COLO829 (cell line): ENCODE data around the gene KRT33B.
"Not testable (repeated sequence)": the region's sequence is repeated elsewhere in the genome, so short reads cannot be mapped to it uniquely, and the experiment has no call there.

ENCODE experiments used
- DNase-seq: peaks from one replicate; pipeline ENCODE4 v3.0.0; 2012; ENCODE audit warnings: low spot score

KRT33B gene

GRCh38 chr17:41346421-41346820, 23.2 kb downstream of the KRT33B start:
- not testable (repeated sequence) for DNase-seq

GRCh38 chr17:41345992-41346391, 23.6 kb downstream of the KRT33B start:
- peak; percentile 28 for DNase-seq

GRCh38 chr17:41343029-41343428, 26.6 kb downstream of the KRT33B start:
- no peak for DNase-seq

DNA sequence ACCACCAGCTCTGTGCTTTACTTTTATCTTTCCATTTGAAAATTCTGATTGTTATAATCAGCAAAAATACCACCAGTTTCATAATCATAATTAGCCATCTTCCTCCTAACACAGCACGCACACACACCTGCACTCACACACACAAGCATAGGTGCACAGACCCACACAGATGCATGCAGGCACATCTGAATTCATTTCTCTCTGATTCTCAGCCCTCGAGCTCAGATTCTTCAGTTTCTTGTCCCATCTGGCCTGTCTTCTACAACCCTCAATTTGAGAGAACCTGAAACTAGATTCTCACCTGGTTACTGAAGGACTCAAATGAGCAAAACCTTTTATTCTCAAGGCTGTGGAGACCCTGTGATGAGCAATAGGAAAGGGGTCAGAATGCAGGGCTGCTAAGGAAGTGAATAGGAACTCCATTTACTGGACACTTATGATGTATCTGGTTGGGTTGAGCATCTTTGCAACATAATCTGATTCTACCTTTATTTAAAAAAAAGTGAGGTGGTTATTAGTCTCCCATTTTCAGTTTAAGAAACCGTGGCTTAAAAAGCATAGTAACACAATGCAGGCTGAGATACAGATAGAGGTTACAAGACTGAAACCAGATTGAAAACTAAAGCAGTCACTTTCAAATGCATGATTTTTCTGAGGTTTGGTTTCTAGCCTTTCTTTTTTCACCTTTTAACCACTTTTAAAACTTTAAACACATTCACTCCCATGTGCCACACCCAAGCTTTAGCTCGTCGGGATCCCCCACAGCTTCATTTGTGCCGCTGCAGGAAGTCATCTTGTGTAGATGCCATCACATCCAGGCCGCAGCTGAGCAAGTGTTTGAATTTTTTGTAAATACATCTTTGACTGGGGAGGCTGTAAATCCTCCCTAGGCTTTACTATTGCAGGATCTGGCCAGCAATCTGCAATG, 28.4 kb downstream of the KRT33B start:
- no peak for DNase-seq

DNA sequence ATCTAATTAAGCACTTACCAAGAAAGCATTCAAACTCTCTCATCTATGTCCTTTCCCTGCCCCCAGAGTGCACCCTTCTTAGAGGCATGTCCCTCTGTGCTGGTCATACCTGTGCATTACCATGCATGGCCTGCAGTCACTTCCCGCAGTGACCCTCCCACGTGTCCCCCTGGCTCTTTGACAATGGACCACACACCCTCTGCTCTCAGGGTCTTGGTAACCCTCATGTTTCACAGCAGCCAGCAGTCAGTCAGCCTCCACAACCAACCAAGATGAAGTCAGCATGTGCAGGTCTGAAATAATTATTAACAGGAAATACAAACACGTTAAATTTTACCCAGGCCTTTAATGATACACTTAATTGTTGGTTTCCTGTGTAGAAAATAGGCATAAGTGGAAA, 29.1 kb downstream of the KRT33B start:
- DNase-seq, result no peak

DNA sequence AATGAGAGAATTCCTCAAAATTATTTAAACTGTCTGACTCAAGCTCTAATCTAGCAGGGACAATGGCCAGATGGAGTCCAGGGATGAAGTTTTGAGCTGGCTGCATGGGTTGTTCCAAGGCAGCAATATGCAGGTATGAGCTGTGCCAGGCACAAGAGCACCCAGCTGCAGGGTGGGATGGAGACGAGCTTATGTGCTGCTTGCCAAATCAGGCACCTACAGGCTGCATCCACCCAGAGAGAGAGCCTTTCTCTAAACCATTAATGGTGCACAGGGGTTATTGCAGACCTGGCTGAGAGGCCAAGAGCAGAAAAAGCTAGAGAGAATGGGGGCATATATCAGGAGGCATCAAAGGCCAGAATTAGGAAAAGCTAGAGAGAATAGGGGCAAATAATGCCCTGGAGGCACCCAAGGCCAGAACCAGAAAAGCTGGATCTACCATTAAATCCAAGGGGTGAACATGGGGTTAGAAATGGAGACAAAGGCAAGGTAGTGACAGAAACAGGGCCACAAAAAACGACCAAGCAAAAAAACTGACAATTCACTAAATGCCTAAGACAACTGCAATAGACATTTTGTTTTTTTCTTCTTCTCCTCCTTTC, 29.9 kb downstream of the KRT33B start:
- DNase-seq, result no peak

DNA sequence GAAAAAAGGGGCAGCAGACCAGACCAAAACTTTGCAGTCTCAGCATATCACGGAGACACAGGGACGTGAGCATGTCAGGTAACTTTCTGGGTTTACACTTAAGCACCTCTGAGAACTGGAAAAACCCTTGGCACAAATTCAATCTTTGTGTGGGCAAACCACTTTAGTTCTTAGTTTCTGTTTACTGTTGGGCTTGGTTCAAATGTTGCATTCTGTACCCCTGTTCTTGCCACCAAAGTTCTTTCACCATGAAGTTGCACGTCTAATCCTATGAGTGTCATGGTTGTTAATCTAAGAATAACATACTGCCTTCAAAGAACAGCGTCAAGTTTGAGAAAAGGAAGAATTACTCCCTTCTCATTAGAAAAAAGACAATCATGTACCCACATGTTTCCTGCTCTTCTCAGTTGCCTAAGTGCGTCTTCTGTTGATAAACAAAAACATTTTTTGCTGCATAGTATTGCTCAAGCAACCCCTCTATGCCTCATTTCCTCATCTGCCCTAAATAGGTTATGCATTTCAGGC, 30.6 kb downstream of the KRT33B start:
- no peak for DNase-seq

- no peak for DNase-seq
Measured at GRCh38 chr17:41335747-41336146, 33.9 kb downstream of the KRT33B start.

GRCh38 chr17:41334385-41335305, 35.0 kb downstream of the KRT33B start:
- no peak for DNase-seq

- no peak for DNase-seq
Measured at GRCh38 chr17:41333836-41334235, 35.8 kb downstream of the KRT33B start.

DNA sequence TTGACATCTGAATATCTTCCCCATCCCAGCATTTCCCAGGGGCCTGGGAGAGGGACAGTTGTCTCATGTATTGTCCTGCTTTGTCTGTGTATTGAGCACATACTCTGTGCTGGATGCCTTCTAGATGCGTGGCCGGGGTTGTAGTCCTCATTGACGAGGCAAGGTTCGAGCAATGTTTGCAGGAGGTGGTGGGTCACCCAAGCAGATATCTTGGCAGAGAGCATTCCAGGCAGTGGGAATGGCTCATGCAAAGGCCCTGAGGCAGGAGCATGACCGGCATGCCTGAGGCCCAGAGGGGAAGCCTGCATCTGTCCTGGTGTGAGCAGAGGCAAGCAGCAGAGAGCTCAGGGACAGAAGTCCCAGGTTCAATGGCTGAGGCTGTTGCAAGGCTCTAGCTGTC, 36.5 kb downstream of the KRT33B start:
- DNase-seq, result no peak

- DNase-seq, result no peak
Measured at GRCh38 chr17:41332239-41332638, 37.4 kb downstream of the KRT33B start.

- DNase-seq, result no peak
Measured at GRCh38 chr17:41331606-41332005, 38.0 kb downstream of the KRT33B start.

- DNase-seq, result peak; percentile 48
Measured at GRCh38 chr17:41329279-41329948, 40.2 kb downstream of the KRT33B start.

GRCh38 chr17:41328207-41328606, 41.4 kb downstream of the KRT33B start:
- DNase-seq, result no peak

- DNase-seq, result no peak
Measured at GRCh38 chr17:41327411-41328120, 42.0 kb downstream of the KRT33B start.

DNA sequence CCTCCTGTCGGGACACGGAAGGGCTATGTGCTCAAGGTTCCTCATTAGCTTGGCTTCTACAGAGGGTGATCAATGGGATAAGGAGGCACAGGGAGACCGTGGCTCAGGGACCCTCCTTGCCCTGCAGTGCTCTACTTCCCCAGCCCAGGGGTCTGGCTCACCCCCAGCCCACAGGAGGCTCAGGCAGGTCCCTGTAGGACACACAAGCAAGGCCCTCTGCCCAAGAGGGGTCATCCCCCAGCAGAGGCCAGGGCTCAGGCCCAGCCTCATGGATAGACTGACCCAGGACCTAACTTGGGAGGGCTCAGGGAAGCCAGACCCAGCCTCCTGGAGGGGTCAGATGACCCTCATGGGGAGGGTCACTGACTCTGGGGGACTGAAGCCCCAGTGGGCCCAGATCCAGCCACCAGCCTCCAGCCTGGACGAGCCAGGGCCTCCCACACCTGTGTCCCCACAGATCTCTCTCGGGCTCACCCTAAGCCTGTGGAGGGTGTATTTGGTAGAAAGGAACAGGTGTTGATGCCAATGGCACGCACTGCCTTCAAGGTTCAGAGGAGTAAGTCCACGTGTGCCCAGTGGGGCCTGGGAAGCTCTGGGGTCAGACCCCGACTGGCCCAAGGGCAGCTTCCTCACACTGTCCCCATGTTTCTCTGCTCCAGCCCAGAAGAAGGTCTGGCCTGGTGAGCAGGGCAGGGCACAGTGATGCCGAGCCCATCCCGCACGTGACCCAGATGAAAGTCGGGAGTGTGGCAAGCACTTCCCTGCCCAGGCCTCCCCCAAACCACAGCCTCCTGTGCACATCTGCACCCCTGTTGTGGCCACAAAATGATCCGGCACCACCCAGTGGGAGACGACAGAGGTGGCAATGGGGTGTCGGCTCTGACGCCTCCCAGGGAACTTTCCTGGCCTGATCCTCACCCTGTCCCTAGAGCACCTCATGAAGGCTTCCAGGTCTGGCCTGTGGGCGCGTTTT, 43.2 kb downstream of the KRT33B start:
- DNase-seq, result no peak

- no peak for DNase-seq
Measured at GRCh38 chr17:41325611-41326010, 44.0 kb downstream of the KRT33B start.

- DNase-seq, result no peak
Measured at GRCh38 chr17:41325126-41325525, 44.5 kb downstream of the KRT33B start.
